Keratinocyte (primary cell): Measurements from ENCODE around the gene CRADD. TPM values are rescaled to one million over a fixed set of nuclear protein-coding genes. Genes with fewer than 3 reads are reported as not detected.

Experiments used
- DNase-seq: peaks from one replicate; pipeline ENCODE4 v3.0.0-alpha.2; 2011; ENCODE audit warnings: low read depth, missing footprints, low spot score
- FAIRE-seq: peaks from 2 replicates; lab custom pipeline; 2011; peaks lifted over from hg19 to GRCh38; lab: Jason Lieb, UNC
- H2AFZ ChIP-seq: 2 replicates; pipeline ENCODE4 v1.6.0; 2012; ENCODE audit warnings: low read length, control low read depth, inconsistent platforms; ENCODE audit not compliant: control insufficient read depth
- H3K27ac ChIP-seq: 2 replicates; pipeline ENCODE4 v1.5.1; 2011; ENCODE audit warnings: low read length; ENCODE audit not compliant: control insufficient read depth, insufficient read depth
- H3K27me3 ChIP-seq: 3 replicates; pipeline ENCODE4 v1.6.0; 2011; ENCODE audit warnings: low read length; ENCODE audit not compliant: control insufficient read depth, insufficient read depth; ENCODE audit errors: extremely low read depth
- H3K36me3 ChIP-seq, 2 experiments: 2 replicates in 1 of 2; 3 replicates in 1 of 2; pipeline ENCODE4 v1.5.1; 2011; ENCODE audit warnings: low read length in 2 of 2, mild to moderate bottlenecking in 1 of 2; ENCODE audit not compliant: control insufficient read depth in 2 of 2, insufficient read depth in 2 of 2; ENCODE audit errors: extremely low read depth in 1 of 2
- H3K4me1 ChIP-seq: 3 replicates; pipeline ENCODE4 v1.5.1; 2011; ENCODE audit warnings: low read length; ENCODE audit not compliant: control insufficient read depth, insufficient read depth; ENCODE audit errors: extremely low read depth
- H3K4me2 ChIP-seq: 3 replicates; pipeline ENCODE4 v1.6.0; 2011; ENCODE audit warnings: low read depth, low read length; ENCODE audit not compliant: control insufficient read depth, insufficient read depth; ENCODE audit errors: extremely low read depth
- H3K4me3 ChIP-seq, 3 experiments: fragments of 200-600 bp in 1 of 3; sonication (generic) in 1 of 3; 2 replicates in 2 of 3; 3 replicates in 1 of 3; pipeline ENCODE4 v1.5.1; 2011 to 2016; ENCODE audit warnings: low read length in 3 of 3, mild to moderate bottlenecking in 3 of 3, control low read depth in 2 of 3, inconsistent platforms in 1 of 3, low read depth in 1 of 3, mixed read lengths in 1 of 3, mixed run types in 1 of 3, moderate library complexity in 1 of 3; ENCODE audit not compliant: control insufficient read depth in 2 of 3, insufficient read depth in 2 of 3; ENCODE audit errors: extremely low read depth in 1 of 3
- H3K79me2 ChIP-seq: 2 replicates; pipeline ENCODE4 v1.6.0; 2012; ENCODE audit warnings: low read length; ENCODE audit not compliant: control insufficient read depth, insufficient read depth
- H3K9ac ChIP-seq: 3 replicates; pipeline ENCODE4 v1.6.0; 2011; ENCODE audit warnings: low read length; ENCODE audit not compliant: control insufficient read depth, insufficient read depth; ENCODE audit errors: extremely low read depth
- H3K9me1 ChIP-seq: 3 replicates; pipeline ENCODE4 v1.6.0; 2011; ENCODE audit warnings: low read length; ENCODE audit not compliant: control insufficient read depth, insufficient read depth; ENCODE audit errors: extremely low read depth
- H3K9me3 ChIP-seq: 2 replicates; pipeline ENCODE4 v1.5.1; 2012; ENCODE audit warnings: low read depth, low read length; ENCODE audit not compliant: control insufficient read depth
- H4K20me1 ChIP-seq: 3 replicates; pipeline ENCODE4 v1.6.0; 2011; ENCODE audit warnings: low read length; ENCODE audit not compliant: control insufficient read depth, insufficient read depth; ENCODE audit errors: extremely low read depth
- EZH2 ChIP-seq: IDR thresholded peaks from one replicate; pipeline ENCODE4 v1.6.1; 2012; ENCODE audit warnings: inconsistent platforms, mild to moderate bottlenecking, low read length, moderate library complexity
- dilution Hi-C: fragments of 300-500 bp; cut with MboI; formaldehyde crosslinking; loops from one replicate; pipeline ENCODE4 v1.7.0; 2020; ENCODE audit warnings: low sequenced_read_pairs; ENCODE audit not compliant: extremely low pct_ligation_motif_present
- polyA plus RNA-seq, 5 experiments: library from polyadenylated mRNA; depleted of rRNA in 3 of 5; stranded (reverse) in 3 of 5; stranded (forward) in 1 of 5; unstranded in 1 of 5; fragments of >200 nt; gene quantifications; 1 replicate in 1 of 5; 2 replicates in 3 of 5; 3 replicates in 1 of 5; pipeline versions ENCODE4 v1.2.1 to v1.2.3, GENCODE V29; 2011 to 2012; ENCODE audit warnings: missing spikeins in 2 of 5, low read depth in 1 of 5, low replicate concordance in 1 of 5
- TF ChIP-seq, protein P1 (sequence below), 3 experiments: IDR thresholded peaks in 1 of 3; conservative IDR thresholded peaks in 1 of 3; optimal IDR thresholded peaks in 1 of 3; 2 replicates in 2 of 3; 3 replicates in 1 of 3; pipeline versions ENCODE3 to v1.5.1; 2011; ENCODE audit warnings: low read length in 3 of 3, mild to moderate bottlenecking in 3 of 3, moderate library complexity in 2 of 3, control low read depth in 1 of 3, inconsistent platforms in 1 of 3; ENCODE audit not compliant: insufficient read depth in 2 of 3; ENCODE audit errors: extremely low read depth in 1 of 3

The CRADD gene
- polyA plus RNA-seq, 1 donor (not counting 4 experiments of a cell fraction or from before 2014, with no cell fraction given) = 11.2 TPM

GRCh38 chr12:93823616-93824391 lies 146.6 kb downstream of the CRADD start:
- Histone ChIP-seq H2AFZ (no peak overlapping the region), H3K4me1 (no peaks in the 10 kb centered on the region), H3K27me3 (no peaks in the 10 kb centered on the region), H3K27ac (no peak overlapping the region), H3K9me3 (no peaks in the 10 kb centered on the region), H3K79me2 (no peaks in the 10 kb centered on the region), H3K9me1 (no peaks in the 10 kb centered on the region), H3K36me3 (no peaks in the 10 kb centered on the region), H3K9ac (no peak overlapping the region), H4K20me1 (no peaks in the 10 kb centered on the region), H3K4me2 (no peak overlapping the region), H3K4me3 (no peak overlapping the region)
- dilution Hi-C loops = no loop called here
- FAIRE-seq (peak; percentile 58), DNase-seq (no peak)
- TF ChIP-seq, protein P1, sequence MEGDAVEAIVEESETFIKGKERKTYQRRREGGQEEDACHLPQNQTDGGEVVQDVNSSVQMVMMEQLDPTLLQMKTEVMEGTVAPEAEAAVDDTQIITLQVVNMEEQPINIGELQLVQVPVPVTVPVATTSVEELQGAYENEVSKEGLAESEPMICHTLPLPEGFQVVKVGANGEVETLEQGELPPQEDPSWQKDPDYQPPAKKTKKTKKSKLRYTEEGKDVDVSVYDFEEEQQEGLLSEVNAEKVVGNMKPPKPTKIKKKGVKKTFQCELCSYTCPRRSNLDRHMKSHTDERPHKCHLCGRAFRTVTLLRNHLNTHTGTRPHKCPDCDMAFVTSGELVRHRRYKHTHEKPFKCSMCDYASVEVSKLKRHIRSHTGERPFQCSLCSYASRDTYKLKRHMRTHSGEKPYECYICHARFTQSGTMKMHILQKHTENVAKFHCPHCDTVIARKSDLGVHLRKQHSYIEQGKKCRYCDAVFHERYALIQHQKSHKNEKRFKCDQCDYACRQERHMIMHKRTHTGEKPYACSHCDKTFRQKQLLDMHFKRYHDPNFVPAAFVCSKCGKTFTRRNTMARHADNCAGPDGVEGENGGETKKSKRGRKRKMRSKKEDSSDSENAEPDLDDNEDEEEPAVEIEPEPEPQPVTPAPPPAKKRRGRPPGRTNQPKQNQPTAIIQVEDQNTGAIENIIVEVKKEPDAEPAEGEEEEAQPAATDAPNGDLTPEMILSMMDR (optimal IDR thresholded peaks at IDR 0.05 in 1 of 3, IDR thresholded peaks at IDR 0.05 in 1 of 3, conservative IDR thresholded peaks at IDR 0.05 in 1 of 3; ENCODE audit: extremely low read depth in 1 of 3, insufficient read depth in 2 of 3, low read length in 3 of 3) = no peak
- TF ChIP-seq EZH2 = no peak

GRCh38 chr12:93824514-93825500 lies 147.6 kb downstream of the CRADD start:
- H4K20me1 ChIP-seq = no peaks in the 10 kb centered on the region
- H3K27me3 ChIP-seq = no peaks in the 10 kb centered on the region
- H3K4me1 ChIP-seq = no peaks in the 10 kb centered on the region
- dilution Hi-C loops = no loop called here
- DNase-seq (no peak), FAIRE-seq (no peak)
- H3K4me3 ChIP-seq = no peak overlapping the region
- no peak overlapping the region for H3K4me2 ChIP-seq
- no peaks in the 10 kb centered on the region for H3K79me2 ChIP-seq
- H3K36me3 ChIP-seq = no peaks in the 10 kb centered on the region
- TF ChIP-seq EZH2 = no peak
- TF ChIP-seq, protein P1 (optimal IDR thresholded peaks at IDR 0.05 in 1 of 3, IDR thresholded peaks at IDR 0.05 in 1 of 3, conservative IDR thresholded peaks at IDR 0.05 in 1 of 3; ENCODE audit: extremely low read depth in 1 of 3, insufficient read depth in 2 of 3, low read length in 3 of 3) = no peak
- no peak overlapping the region for H2AFZ ChIP-seq
- H3K9me1 ChIP-seq = no peaks in the 10 kb centered on the region
- H3K9ac ChIP-seq = no peak overlapping the region
- H3K9me3 ChIP-seq = no peaks in the 10 kb centered on the region
- no peak overlapping the region for H3K27ac ChIP-seq
